A549 (cell line): ENCODE results near the gene AMOT.
"Not testable (repeated sequence)": the region's sequence is repeated elsewhere in the genome, so short reads cannot be mapped to it uniquely, and the experiment has no call there.

Experiments
- BHLHE40 ChIP-seq: IDR thresholded peaks from 2 replicates; pipeline ENCODE4 v1.6.1; 2012; ENCODE audit warnings: low read depth, low read length, inconsistent platforms
- CBX2 ChIP-seq: fragments of 200-600 bp; sonication (generic); IDR thresholded peaks from 2 replicates; pipeline ENCODE4 v1.6.1; 2016; ENCODE audit warnings: low read depth, mild to moderate bottlenecking, borderline replicate concordance
- CEBPB ChIP-seq, 2 experiments: fragments of >200 bp in 1 of 2; sonication (Bioruptor Twin) in 1 of 2; formaldehyde crosslinking in 1 of 2; IDR thresholded peaks; 2 replicates each; pipeline ENCODE4 v1.6.1; 2012 to 2016
- CTCF ChIP-seq: fragments of >200 bp; sonication (Bioruptor Twin); formaldehyde crosslinking; IDR thresholded peaks from 3 replicates; pipeline ENCODE4 v1.5.1; 2016
- ESRRA ChIP-seq: fragments of 150-350 bp; IDR thresholded peaks from 2 replicates; pipeline ENCODE4 v1.6.1; 2014; ENCODE audit warnings: mild to moderate bottlenecking, low read length, borderline replicate concordance
- MAZ ChIP-seq: fragments of 150-350 bp; IDR thresholded peaks from 2 replicates; pipeline ENCODE4 v1.6.1; 2014; ENCODE audit warnings: antibody characterized with exemption, low read depth, low read length, borderline replicate concordance
- MYC ChIP-seq: IDR thresholded peaks from 2 replicates; pipeline ENCODE4 v1.6.1; 2012; ENCODE audit warnings: mild to moderate bottlenecking, inconsistent platforms, low read length, improper control_type of control experiment, borderline replicate concordance
- POLR2A ChIP-seq: IDR thresholded peaks from 2 replicates; pipeline ENCODE4 v1.6.1; 2012; ENCODE audit warnings: mild to moderate bottlenecking, low read length
- RFX5 ChIP-seq: fragments of 450-650 bp; IDR thresholded peaks from 2 replicates; pipeline ENCODE4 v1.7.1; 2014; ENCODE audit warnings: antibody characterized with exemption, mild to moderate bottlenecking, moderate library complexity
- RNF2 ChIP-seq: fragments of 200-600 bp; sonication (generic); IDR thresholded peaks from 2 replicates; pipeline ENCODE4 v1.6.1; 2016; ENCODE audit warnings: low read depth, mild to moderate bottlenecking, antibody characterized with exemption, moderate library complexity, borderline replicate concordance
- USF2 ChIP-seq: fragments of 450-650 bp; IDR thresholded peaks from 2 replicates; pipeline ENCODE4 v1.6.1; 2014; ENCODE audit warnings: antibody characterized with exemption
- TF ChIP-seq, protein P1 (sequence below): fragments of 200-600 bp; sonication (generic); IDR thresholded peaks from 2 replicates; pipeline ENCODE4 v1.6.1; 2016; ENCODE audit warnings: antibody characterized with exemption, mild to moderate bottlenecking, moderate library complexity
- TF ChIP-seq, protein P2 (sequence below): IDR thresholded peaks from 2 replicates; pipeline ENCODE4 v1.6.1; 2012

GRCh38 chrX:112854901-112855300 lies 14.3 kb upstream of the AMOT start:
- not testable (repeated sequence) for TF ChIP-seq CTCF; CEBPB (IDR thresholded peaks at IDR 0.05); BHLHE40; RNF2; POLR2A; RFX5; CBX2; MYC; MAZ; ESRRA; USF2
- TF ChIP-seq, protein P1, sequence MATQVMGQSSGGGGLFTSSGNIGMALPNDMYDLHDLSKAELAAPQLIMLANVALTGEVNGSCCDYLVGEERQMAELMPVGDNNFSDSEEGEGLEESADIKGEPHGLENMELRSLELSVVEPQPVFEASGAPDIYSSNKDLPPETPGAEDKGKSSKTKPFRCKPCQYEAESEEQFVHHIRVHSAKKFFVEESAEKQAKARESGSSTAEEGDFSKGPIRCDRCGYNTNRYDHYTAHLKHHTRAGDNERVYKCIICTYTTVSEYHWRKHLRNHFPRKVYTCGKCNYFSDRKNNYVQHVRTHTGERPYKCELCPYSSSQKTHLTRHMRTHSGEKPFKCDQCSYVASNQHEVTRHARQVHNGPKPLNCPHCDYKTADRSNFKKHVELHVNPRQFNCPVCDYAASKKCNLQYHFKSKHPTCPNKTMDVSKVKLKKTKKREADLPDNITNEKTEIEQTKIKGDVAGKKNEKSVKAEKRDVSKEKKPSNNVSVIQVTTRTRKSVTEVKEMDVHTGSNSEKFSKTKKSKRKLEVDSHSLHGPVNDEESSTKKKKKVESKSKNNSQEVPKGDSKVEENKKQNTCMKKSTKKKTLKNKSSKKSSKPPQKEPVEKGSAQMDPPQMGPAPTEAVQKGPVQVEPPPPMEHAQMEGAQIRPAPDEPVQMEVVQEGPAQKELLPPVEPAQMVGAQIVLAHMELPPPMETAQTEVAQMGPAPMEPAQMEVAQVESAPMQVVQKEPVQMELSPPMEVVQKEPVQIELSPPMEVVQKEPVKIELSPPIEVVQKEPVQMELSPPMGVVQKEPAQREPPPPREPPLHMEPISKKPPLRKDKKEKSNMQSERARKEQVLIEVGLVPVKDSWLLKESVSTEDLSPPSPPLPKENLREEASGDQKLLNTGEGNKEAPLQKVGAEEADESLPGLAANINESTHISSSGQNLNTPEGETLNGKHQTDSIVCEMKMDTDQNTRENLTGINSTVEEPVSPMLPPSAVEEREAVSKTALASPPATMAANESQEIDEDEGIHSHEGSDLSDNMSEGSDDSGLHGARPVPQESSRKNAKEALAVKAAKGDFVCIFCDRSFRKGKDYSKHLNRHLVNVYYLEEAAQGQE, result not testable (repeated sequence)
- TF ChIP-seq, protein P2, sequence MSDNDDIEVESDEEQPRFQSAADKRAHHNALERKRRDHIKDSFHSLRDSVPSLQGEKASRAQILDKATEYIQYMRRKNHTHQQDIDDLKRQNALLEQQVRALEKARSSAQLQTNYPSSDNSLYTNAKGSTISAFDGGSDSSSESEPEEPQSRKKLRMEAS, result not testable (repeated sequence)
